HG03575 (cell line): ENCODE results near the gene ZNF646.

Source experiments
- ATAC-seq: cut with Tn5 transposase; IDR thresholded peaks from one replicate; pipeline ENCODE4 v1.9.1; 2021; ENCODE audit not compliant: unreplicated experiment, insufficient number of reproducible peaks, low FRiP score; ENCODE audit errors: extremely low read depth

ZNF646 gene

DNA sequence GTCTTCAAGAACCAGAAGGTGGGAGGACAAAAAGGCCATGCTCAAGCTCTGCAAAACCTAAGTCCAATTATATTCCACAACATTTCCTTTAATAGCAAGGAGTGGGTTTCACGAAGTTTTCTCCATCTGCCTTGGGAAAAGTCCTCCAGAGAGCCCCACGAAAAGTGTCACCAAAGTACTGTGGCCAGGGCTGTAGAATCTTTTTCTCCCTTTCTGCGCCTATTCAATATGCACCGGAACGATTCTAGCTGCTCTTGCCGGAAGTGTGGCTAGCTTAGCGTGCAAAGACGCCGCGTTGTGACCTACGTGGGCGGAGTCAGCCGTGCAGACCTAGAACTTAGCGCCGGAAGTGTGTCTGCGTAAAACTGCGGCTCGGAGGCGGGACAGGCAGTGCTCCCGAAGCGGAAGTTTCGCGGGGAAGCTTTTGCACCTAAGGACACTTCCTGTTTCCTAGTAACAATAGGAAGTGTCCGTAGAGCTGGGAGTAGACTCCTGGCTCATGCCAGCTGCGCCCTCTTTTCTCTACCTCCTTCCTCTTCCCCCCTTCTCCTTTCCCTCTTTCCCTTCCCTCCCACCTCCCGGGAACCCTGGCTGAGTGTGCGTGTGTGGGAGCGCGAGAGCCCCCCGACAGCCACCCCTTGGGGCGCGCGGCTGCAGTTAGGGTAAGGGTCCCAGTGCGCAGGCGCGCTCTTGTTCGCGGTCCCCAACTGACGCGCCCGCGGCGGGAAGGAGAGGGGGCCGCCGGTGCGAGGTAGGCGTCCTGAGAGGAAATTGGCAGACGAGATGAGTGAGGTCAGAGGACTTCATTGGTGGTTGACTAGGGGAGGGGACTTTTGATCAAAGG lies at the start of gene ZNF646, which contains the start of gene ZNF668:
ZNF646 (plus strand) TSS at position 453 of the 844 bp plus-strand sequence. CDS start 1,903 bp downstream, outside the sequence.
ZNF668 (minus strand) TSS at position 271 of the 844 bp plus-strand sequence. CDS start 9,781 bp downstream, outside the sequence.
- peak; percentile 35 for ATAC-seq

- ATAC-seq: no peak
Observed at GRCh38 chr16:31025339-31025738, 48.9 kb upstream of the ZNF646 start.

GRCh38 chr16:31029272-31029671 lies 45.0 kb upstream of the ZNF646 start:
- no peak for ATAC-seq

DNA sequence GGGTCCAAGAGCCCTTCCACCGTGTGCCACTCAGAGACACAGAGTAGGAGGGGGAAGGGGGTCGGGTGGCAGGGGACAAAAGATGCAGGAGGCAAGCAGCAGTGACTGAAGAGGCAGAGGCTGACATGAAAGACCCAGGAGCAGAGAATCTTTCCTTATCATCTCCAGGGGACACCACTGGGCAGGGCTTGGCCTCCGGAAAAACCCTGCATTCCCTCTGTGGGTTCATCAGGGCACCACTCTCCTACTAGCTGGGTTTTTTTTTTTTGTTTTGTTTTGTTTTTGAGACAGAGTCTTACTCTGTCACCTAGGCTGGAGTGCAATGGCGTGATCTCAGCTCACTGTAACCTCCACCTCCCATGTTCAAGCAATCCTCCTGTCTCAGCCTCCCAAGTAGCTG lies 42.9 kb upstream of the ZNF646 start:
- ATAC-seq: no peak

- ATAC-seq: peak; percentile 64
Observed at GRCh38 chr16:31032736-31033708, 41.2 kb upstream of the ZNF646 start, which contains the start of gene STX4. STX4 (plus strand) TSS chr16:31033558; CDS start chr16:31033806, 248 bp downstream.

DNA sequence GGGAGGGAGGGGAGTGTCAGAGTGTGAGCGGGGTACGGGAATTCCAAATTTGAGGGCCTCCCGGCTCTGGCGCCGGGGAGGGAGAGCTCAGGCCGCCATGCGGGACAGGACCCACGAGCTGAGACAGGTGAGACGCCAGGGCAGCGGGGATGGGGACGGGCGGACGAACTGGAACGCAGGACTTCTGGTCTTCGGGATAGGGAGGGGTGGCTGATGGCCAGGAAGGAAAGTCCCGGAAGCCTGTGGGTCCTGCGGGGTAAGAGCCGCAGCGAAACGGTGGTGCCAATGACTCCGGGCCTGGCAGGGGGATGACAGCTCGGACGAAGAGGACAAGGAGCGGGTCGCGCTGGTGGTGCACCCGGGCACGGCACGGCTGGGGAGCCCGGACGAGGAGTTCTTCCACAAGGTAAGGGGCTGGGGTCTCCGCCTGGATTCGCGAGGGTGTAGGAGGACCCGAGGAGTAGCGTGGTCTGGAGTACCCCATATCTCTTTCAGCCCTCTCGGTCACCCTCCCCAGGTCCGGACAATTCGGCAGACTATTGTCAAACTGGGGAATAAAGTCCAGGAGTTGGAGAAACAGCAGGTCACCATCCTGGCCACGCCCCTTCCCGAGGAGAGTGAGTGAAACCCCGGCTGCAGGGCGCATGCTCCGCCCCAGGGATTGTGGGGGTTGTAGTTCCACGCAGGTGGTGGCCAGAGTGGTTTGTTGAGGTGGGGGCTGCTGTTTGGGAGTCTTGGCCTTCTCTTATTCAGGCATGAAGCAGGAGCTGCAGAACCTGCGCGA lies 40.3 kb upstream of the ZNF646 start:
- no peak for ATAC-seq

- ATAC-seq: no peak
Observed at GRCh38 chr16:31036691-31037090, 37.5 kb upstream of the ZNF646 start.

- no peak for ATAC-seq
Observed at GRCh38 chr16:31038993-31039392, 35.2 kb upstream of the ZNF646 start.

DNA sequence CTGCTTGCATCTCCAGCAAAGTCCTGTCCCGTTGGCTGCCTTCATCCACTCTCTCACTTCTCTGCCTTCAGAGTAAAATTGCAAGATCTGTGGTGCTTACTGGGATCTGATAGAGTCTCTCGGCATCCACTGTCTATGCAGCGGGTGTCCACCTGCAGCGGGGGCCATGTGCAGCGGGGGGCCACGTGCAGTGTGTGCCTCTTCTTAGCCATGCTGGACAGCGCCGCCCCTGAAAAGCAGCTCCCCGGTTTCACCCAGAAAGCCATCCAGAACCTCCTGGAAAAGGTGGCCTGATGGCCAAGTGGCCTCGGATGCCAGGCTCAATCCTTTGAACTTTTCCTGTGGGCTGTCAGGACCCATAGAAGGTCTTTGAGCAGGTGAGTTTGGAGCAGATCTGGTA lies 31.4 kb upstream of the ZNF646 start:
- no peak for ATAC-seq

DNA sequence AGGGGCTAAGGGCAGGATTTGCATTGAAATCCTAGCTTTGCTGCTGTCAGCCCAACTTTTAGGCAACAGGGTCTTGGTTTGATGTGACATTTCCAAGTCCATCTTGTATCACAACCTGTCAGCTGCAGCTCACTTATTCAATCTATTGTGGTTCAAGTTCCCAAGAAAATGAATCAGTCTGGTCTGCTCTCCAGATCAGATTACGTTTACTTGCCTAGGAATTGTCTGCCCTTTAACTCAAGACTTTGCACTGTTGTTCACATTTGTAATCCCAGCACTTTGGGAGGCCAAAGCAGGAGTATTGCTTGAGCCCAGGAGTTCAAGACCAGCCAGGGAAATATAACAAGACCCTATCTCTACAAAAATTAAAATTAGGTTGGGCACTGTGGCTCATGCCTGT lies 30.9 kb upstream of the ZNF646 start:
- no peak for ATAC-seq

DNA sequence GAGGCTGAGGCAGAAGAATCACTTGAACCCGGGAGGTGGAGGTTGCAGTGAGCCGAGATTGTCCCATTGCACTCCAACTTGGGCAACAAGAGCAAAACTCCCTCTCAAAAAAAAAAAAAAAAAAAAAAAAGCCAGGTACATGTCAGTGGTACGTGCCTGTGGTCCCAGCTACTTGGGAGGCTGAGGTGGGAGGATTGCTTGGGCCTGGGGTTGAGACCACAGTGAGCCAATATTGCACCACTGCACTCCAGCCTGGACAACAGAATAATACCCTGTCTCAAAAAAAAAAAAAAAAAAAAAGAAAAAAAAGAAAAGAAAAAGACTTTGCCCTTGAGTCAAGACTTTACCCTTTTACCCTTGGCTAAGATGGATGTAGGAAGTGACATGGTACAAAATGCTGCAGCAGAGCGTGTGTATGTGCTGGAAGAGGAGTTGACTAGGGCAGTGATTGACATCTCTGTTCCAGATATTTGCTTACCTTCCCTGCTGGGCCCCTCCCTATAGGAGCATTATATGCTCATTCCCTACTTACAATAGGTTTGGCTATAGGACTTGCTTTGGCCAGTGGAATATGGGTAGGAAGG lies 30.2 kb upstream of the ZNF646 start:
- ATAC-seq: no peak

DNA sequence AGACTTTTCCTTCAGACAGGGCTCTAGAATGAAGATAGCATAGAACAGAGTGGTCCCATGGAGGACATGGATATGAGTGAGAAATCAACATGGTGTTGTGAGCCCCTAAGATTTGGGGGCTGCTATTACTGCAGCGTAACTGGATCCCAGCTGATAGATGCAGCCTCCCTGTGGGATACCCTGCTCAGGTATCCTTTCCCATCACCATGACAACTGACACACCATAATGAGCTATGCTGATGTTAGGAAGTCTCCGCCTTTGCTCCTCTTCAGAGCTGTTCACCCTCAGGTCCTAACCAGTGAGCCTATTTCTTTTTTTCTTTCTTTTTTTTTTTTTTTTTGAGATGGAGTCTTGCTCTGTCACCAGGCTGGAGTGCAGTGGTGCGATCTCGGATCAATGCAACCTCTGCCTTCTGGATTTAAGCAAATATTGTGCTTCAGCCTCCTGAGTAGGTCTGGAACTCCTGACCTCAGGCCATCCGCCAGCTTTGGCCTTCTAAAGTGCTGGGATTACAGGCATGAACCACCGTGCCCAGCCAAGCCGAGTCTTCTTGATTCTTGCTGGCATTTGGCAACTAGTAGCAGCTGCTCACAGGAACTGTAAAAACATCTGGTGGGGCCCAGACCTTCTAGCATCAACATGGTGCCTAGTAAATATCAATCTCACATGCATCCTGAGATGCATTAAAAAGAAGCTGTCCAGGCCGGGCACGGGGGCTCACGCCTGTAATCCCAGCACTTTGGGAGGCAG lies 23.8 kb upstream of the ZNF646 start:
- ATAC-seq: no peak

- no peak for ATAC-seq
Observed at GRCh38 chr16:31052114-31052513, 22.1 kb upstream of the ZNF646 start.

GRCh38 chr16:31055613-31056012 lies 18.6 kb upstream of the ZNF646 start:
- ATAC-seq: no peak

DNA sequence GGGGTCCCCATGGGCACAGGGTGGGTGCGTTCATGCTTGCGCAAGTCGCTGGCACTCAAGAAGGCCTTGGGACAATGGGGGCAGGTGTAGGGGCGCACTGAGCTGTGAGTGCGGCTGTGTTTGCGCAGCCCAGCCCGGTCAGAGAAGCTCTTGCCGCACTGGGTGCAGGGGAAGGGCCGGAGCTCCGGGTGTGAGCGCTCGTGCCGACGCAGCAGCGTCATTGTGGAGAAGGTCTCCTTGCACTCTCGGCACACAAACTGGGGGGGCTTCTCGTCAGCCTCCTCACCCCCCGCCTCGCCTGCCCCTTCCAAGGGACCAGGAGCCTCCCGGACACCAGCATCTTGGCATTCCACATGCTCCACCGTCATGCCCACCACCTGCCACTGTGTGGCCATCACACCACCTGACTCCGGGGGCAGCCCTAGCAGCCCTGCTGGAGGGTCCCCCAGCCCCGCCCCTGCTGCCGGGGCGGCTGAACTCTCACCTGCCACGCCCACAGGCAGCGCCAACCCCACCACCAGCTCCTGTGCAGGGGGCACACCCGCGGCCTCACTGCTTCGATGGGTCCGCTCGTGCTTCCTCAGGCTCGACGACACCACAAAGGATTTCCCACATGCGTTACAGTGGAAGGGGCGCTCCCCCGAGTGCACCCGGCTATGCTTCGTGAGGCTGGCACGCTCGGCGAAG lies 13.0 kb upstream of the ZNF646 start:
- ATAC-seq: no peak

- ATAC-seq: no peak
Observed at GRCh38 chr16:31061813-31062440, 12.3 kb upstream of the ZNF646 start.

DNA sequence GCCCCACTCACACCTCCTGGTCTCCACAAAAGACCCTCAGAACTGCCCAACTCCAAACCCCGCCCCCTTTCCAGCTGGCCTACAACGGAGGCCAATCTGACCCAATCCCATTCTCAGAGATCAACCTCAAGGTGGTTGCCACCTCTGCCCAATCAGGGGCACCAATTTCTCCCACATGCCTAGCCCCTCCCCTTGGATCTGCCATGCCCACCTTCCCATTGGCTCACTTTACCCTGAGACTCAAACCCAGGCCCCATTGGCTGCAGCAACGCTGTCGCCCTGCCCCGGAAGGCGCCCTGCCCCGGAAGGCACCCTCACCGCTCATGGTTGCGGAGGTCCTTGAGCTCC lies 10.8 kb upstream of the ZNF646 start:
- no peak for ATAC-seq
